K562 (cell line): Measurements from ENCODE around the gene NKAIN1. TPM values are rescaled to one million over a fixed set of nuclear protein-coding genes. Genes with fewer than 3 reads are reported as not detected.

ENCODE experiments used
- AFF1 ChIP-seq, 2 experiments: fragments of 450-650 bp; IDR thresholded peaks; 2 replicates each; pipeline ENCODE4 v1.6.1; 2018; ENCODE audit warnings: mild to moderate bottlenecking in 2 of 2, low read depth in 1 of 2; ENCODE audit not compliant: partially characterized antibody in 2 of 2
- ARID3A ChIP-seq: IDR thresholded peaks from 2 replicates; pipeline ENCODE4 v1.6.1; 2012; ENCODE audit warnings: low read depth, low read length, improper control_type of control experiment, borderline replicate concordance
- CCNT2 ChIP-seq: IDR thresholded peaks from 2 replicates; pipeline ENCODE4 v1.6.1; 2011; ENCODE audit warnings: borderline replicate concordance, low read depth, mild to moderate bottlenecking, moderate library complexity, mixed read lengths, low read length; ENCODE audit not compliant: insufficient read length; ENCODE audit errors: extremely low read depth
- ETV6 ChIP-seq, 3 experiments: fragments of 150-350 bp in 1 of 3; sonication (generic) in 1 of 3; formaldehyde crosslinking in 1 of 3; IDR thresholded peaks; 2 replicates each; pipeline versions ENCODE4 v1.6.1 to v1.8.0; 2014 to 2022; ENCODE audit warnings: borderline replicate concordance in 2 of 3, low read depth in 2 of 3, antibody characterized with exemption in 1 of 3, low read length in 1 of 3, mild to moderate bottlenecking in 1 of 3, missing genetic modification reagents in 1 of 3
- HINFP ChIP-seq: fragments of 450-650 bp; conservative IDR thresholded peaks from 2 replicates; pipeline ENCODE4 v1.6.1; 2016; ENCODE audit warnings: missing genetic modification characterization, low read depth, mild to moderate bottlenecking, control low read depth, missing compliant biosample characterization
- MAX ChIP-seq: sonication (generic); formaldehyde crosslinking; IDR thresholded peaks from 2 replicates; pipeline ENCODE4 v1.9.0; 2022; ENCODE audit warnings: mild to moderate bottlenecking, missing genetic modification reagents
- NFYB ChIP-seq: IDR thresholded peaks from 2 replicates; pipeline ENCODE4 v1.6.1; 2011; ENCODE audit warnings: mild to moderate bottlenecking, moderate library complexity; ENCODE audit not compliant: insufficient read length; ENCODE audit errors: extremely low read depth
- NUFIP1 ChIP-seq: fragments of 450-650 bp; IDR thresholded peaks from 2 replicates; pipeline ENCODE4 v1.6.1; 2018; ENCODE audit not compliant: partially characterized antibody
- SIN3A ChIP-seq, 2 experiments: fragments of 150-350 bp in 1 of 2; IDR thresholded peaks; 2 replicates each; pipeline ENCODE4 v1.6.1; 2011 to 2016; ENCODE audit warnings: borderline replicate concordance in 2 of 2, low read depth in 2 of 2, low read length in 2 of 2, mild to moderate bottlenecking in 2 of 2, moderate library complexity in 2 of 2; ENCODE audit not compliant: control insufficient read depth in 1 of 2
- SLC30A9 ChIP-seq: fragments of 250-450 bp; sonication (Bioruptor Pico); IDR thresholded peaks from 2 replicates; pipeline ENCODE4 v1.8.0; 2022; ENCODE audit warnings: mild to moderate bottlenecking, moderate library complexity
- SMARCA4 ChIP-seq: fragments of 450-650 bp; IDR thresholded peaks from 2 replicates; pipeline ENCODE4 v1.6.1; 2016
- SNRNP70 ChIP-seq: fragments of 200-400 bp; formaldehyde crosslinking; optimal IDR thresholded peaks from 2 replicates; pipeline ENCODE3; 2017; ENCODE audit warnings: low read depth, low read length
- TGIF2 ChIP-seq: sonication (generic); formaldehyde crosslinking; IDR thresholded peaks from 2 replicates; pipeline ENCODE4 v1.8.1; 2022; ENCODE audit warnings: mild to moderate bottlenecking, missing genetic modification reagents, moderate library complexity
- ZEB2 ChIP-seq: fragments of 450-650 bp; IDR thresholded peaks from 2 replicates; pipeline ENCODE4 v1.6.1; 2016
- ZNF143 ChIP-seq: sonication (generic); formaldehyde crosslinking; IDR thresholded peaks from 2 replicates; pipeline ENCODE4 v1.9.0; 2022; ENCODE audit warnings: mild to moderate bottlenecking, missing genetic modification reagents
- ZNF146 ChIP-seq: IDR thresholded peaks from one replicate; pipeline ENCODE4 v1.6.1; 2018; ENCODE audit warnings: missing compliant biosample characterization; ENCODE audit not compliant: unreplicated experiment
- ZNF282 ChIP-seq: sonication (generic); formaldehyde crosslinking; IDR thresholded peaks from 2 replicates; pipeline ENCODE4 v1.8.1; 2023; ENCODE audit warnings: missing genetic modification reagents
- ZNF561 ChIP-seq: fragments of 450-650 bp; formaldehyde crosslinking; conservative IDR thresholded peaks from 2 replicates; pipeline ENCODE4 v1.4.0; 2020; ENCODE audit warnings: mild to moderate bottlenecking, moderate library complexity
- ZNF75A ChIP-seq: fragments of 450-650 bp; formaldehyde crosslinking; IDR thresholded peaks from 2 replicates; pipeline ENCODE4 v1.4.0; 2020; ENCODE audit warnings: mild to moderate bottlenecking
- polyA plus RNA-seq, 8 experiments: library from polyadenylated mRNA; depleted of rRNA in 4 of 8; stranded (reverse) in 5 of 8; unstranded in 3 of 8; fragments of >200 nt; fragmentation: Nextera tagmentation in 2 of 8; fragmentation: Illumina TruSeq in 1 of 8; extraction: Ambion mirVana in 2 of 8; extraction: Trizol in 1 of 8; gene quantifications; 2 replicates each; pipeline versions ENCODE4 v1.2.1 to v1.2.3, GENCODE V29; 2011 to 2014; ENCODE audit warnings: inconsistent platforms in 1 of 8, missing spikeins in 1 of 8
- total RNA-seq, 7 experiments: library from RNA; depleted of rRNA in 6 of 7; stranded (reverse); fragments of >200 nt in 6 of 7; fragmentation: Illumina TruSeq in 2 of 7; extraction: Trizol in 2 of 7; gene quantifications; 2 replicates each; pipeline versions ENCODE4 v1.2.1 to v1.2.3, GENCODE V29; 2011 to 2021; ENCODE audit warnings: low replicate concordance in 1 of 7

NKAIN1 gene
- total and polyA plus RNA-seq, 9 of the 15 experiments (the other 6 are each of a cell fraction or from before 2014, with no cell fraction given) = 0.03 to 0.22 (median 0.04) TPM; not detected in 3

- no peak; the same call in 1 of the 2 replicates for TF ChIP-seq HINFP (tag)
- no peak for TF ChIP-seq SNRNP70
- TF ChIP-seq ZNF561 (CRISPR knock-in tag) = no peak
- TF ChIP-seq TGIF2 = no peak
- no peak for TF ChIP-seq CCNT2
- no peak for TF ChIP-seq ZNF146 (CRISPR knock-in tag)
- peak; percentile 65; the same call in 1 of the 2 replicates for TF ChIP-seq ZEB2
- no peak for TF ChIP-seq ARID3A
- no peak for TF ChIP-seq ZNF143 (CRISPR knock-in tag)
- no peak for TF ChIP-seq NUFIP1
- peak; percentile 87 for TF ChIP-seq SMARCA4
- TF ChIP-seq ZNF75A (CRISPR knock-in tag) = peak; percentile 69
- no peak for TF ChIP-seq SIN3A (IDR thresholded peaks at IDR 0.05; ENCODE audit: borderline replicate concordance in 2 of 2, control insufficient read depth in 1 of 2, low read depth in 2 of 2, low read length in 2 of 2)
- TF ChIP-seq SLC30A9 (CRISPR knock-in tag) = no peak
- no peak for TF ChIP-seq NFYB
- no peak for TF ChIP-seq ZNF282
- no peak for TF ChIP-seq MAX (CRISPR knock-in tag)
- no peak for TF ChIP-seq ETV6 (IDR thresholded peaks at IDR 0.05; ENCODE audit: borderline replicate concordance in 1 of 2, low read depth in 2 of 2, low read length in 1 of 2)
- TF ChIP-seq ETV6 (CRISPR knock-in tag; IDR thresholded peaks at IDR 0.05; ENCODE audit: borderline replicate concordance) = no peak
- no peak for TF ChIP-seq AFF1 (IDR thresholded peaks at IDR 0.05; ENCODE audit: low read depth in 1 of 2, partially characterized antibody in 2 of 2)
These were observed 79.6 kb downstream of the NKAIN1 start (continued) for GRCh38 chr1:31159869-31160611.
